ENCODE results near the gene RETREG1. TPM values are rescaled to one million over a fixed set of nuclear protein-coding genes. Genes with fewer than 3 reads are reported as not detected.
"Not testable (repeated sequence)": the region's sequence is repeated elsewhere in the genome, so short reads cannot be mapped to it uniquely, and the experiment has no call there.

Gene RETREG1
- total RNA-seq, 1 donor from 2014 or later, result 5.9 TPM

GRCh38 chr5:16487456-16487855 is 129.3 kb downstream of the RETREG1 start:
- no peak for DNase-seq (ENCODE audit: low spot score)

GRCh38 chr5:16486711-16487111 is 130.1 kb downstream of the RETREG1 start:
- no peak for DNase-seq (ENCODE audit: low spot score)

DNA sequence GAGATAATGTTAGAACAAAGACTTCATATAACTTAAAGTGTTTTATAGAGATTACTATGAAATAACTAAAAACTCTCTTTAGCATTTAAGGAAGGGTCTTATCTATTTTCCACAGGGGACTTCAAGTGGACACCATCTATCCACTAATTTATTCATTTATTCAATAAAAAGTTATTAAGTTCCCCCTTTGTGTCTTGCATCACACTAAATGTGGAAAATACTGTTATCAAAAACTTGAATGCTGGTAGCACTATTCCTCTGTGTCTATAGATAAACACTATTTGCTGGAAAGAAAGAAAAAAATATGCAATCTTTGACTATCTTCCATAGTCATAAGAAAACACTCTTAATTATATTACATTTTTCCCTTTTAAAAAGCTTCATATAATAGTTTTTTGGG is 131.1 kb downstream of the RETREG1 start:
- DNase-seq (ENCODE audit: low spot score), result no peak

DNA sequence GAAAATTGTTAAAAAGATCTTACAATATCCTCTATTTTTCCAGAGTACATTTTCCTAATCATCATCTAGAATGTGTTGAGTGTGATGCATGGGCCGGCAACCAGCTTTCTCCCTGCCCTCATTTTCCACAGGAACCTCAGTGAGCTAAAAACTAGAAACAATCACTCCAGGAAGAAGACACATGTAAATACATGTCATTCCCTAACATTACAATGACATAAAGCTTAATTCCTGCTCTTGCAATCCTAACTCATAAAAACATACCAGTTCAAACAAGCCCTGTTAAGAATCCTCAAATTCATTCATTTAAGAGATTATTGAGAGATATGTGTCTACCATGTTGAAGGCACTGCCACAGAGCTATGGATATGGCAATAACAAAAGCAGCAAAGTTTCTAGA is 132.7 kb downstream of the RETREG1 start:
- DNase-seq (ENCODE audit: low spot score), result no peak

DNA sequence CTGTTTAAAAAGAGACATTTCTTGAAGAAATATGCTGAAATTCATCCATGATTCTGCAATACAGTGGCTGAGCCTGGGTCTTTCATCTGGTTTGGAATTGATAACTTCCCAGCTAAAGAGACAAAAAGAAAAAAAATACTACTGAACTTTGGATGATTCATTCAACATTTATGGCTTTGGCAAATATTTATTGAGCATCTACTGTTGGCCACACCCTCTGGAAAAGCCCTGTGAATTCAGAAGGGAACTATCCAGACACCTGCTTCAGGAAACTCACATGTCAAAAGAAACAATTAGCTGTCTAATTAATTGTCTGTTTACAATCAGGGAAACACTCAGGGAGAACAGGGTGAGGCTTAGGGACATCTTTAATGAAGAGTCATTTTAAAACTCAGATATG is 133.4 kb downstream of the RETREG1 start:
- no peak for DNase-seq (ENCODE audit: low spot score)

- no peak for DNase-seq (ENCODE audit: low spot score)
Observed at GRCh38 chr5:16482891-16483290, 133.9 kb downstream of the RETREG1 start.

DNA sequence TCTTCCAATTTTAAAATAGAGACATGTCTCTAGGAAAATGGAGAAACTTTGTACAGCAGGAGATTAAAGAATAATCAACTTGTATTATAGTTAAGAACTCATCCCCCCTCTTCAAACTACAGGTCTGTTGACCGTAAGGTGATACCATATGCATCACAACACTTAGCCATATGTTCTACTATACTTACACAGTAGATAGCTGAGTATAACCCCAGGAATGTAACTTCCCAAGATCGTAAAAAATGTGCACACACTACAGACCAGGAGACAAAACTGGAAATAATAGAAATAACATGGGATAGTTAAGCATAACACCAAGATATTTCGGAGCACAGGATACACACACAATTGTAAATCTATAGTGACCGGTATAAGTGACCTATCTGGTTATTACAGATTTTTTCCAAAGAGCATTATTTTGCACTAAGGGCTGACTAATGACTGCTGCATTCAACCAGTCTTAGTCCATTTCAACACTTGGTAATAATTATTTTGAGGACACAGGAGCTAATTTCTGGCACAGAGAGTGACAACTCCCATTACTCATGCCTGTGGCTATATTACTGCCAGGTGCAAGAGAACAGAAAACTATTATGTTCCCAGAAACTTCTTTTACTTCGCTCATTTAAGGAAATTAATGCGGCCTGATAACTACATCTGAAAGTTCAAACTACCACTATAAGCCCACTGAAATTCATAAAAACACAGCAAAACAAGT is 135.8 kb downstream of the RETREG1 start:
- no peak for DNase-seq (ENCODE audit: low spot score)

GRCh38 chr5:16480144-16480543 is 136.7 kb downstream of the RETREG1 start:
- no peak for DNase-seq (ENCODE audit: low spot score)

DNA sequence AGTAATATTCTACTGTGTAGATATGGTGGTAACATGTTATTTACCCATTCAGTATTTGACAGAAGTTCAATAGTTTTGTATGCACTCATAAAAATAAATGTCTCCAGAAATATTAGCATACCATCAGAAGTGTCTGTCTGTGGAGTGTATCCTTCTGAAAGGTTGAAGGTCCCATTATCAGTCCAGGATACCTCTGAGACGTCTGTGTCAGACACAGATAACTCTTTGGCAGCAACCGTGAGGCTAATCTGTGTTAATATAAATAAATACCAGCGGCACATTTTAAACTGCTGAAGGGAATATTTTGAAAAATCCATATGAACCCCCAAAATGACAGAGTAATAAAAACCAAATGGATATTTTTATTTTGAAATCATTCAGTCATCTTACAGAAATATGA is 139.3 kb downstream of the RETREG1 start:
- no peak for DNase-seq (ENCODE audit: low spot score)

DNA sequence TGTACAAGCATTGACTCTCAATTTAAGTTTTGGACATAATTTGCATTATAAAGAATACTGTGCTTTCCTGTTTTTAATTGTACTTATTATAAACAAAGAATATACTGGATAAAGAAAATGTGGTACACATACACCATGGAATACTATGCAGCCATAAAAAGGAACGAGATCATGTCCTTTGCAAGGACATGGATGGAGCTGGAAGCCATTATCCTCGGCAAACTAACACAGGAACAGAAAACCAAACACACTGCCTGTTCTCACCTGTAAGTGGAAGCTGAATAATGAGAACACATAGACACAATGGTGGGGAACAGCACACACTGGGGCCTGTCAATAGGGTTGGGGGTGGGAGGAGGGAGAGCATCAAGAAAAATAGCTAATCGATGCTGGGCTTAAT is 140.4 kb downstream of the RETREG1 start:
- not testable (repeated sequence) for DNase-seq (ENCODE audit: low spot score)

- no peak for DNase-seq (ENCODE audit: low spot score)
Observed at GRCh38 chr5:16471387-16471786, 145.4 kb downstream of the RETREG1 start.

- no peak for DNase-seq (ENCODE audit: low spot score)
Observed at GRCh38 chr5:16467363-16468219, 149.2 kb downstream of the RETREG1 start.

GRCh38 chr5:16465544-16466432 is 151.0 kb downstream of the RETREG1 start, which contains the start of gene ZNF622:
TSS of gene ZNF622 (minus strand) at chr5:16465800. CDS start at chr5:16465665, 135 bp downstream.
- DNase-seq (ENCODE audit: low spot score), result peak; percentile 93

DNA sequence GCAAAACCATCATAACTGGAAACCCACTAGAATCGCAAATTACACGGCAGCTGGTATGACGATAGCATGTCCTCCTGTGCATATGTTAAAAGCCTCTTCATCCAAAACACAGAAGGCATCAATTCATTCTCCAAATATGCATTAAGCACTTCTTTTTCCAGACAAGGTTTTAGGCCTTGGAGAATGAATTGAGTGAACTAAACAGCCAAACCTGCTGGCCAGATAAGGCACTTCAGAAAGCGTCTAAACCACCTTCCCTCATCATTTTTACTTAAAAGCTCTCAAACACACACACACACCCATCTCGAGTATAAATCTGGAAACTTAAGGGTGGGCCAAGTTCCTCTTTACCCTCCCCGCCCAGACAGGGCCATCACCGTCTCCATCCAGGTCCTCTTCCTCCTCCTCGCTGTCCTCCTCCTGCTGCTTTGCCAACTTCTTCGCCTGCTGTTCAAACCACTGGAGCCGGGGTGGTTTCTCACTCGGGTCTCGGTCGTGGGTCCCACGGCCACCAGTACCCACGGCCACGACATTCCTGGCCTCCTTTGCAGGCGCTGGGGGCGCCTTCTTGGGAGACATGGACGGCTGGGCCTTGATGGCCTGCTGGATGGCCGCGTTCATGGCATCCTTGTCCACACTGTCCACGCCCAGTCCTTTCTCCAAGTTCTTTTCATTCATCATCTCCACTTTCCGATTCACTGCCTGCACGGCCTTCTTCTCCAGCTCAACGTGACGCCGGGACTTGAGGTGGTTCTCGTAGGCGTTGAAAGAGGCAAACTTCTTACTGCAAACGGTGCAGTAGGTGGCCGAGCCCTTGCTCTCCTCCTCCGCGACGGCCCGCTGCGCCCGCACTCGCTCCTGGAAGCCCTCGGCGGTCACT is 151.9 kb downstream of the RETREG1 start:
- DNase-seq (ENCODE audit: low spot score), result no peak

- DNase-seq (ENCODE audit: low spot score), result no peak
Observed at GRCh38 chr5:16464231-16464630, 152.6 kb downstream of the RETREG1 start.

DNA sequence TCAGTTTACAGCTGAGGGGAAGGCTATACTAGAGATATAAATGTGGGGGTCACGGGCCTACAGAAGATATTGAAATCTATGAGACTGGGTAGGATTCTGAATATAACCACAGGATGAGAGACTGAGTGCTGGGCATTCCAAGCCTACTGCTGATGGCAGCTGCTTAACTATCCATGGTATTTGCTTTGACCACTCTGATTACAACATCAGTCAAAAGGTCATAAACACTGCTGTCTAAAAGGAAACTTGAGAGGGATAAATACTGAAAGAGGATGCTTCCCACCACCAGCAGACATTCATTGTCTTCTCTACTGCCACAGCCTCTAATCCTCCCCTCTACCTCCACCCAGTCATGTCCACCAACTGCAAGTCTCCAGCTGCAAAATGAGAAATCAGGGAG is 155.0 kb downstream of the RETREG1 start:
- no peak for DNase-seq (ENCODE audit: low spot score)

- no peak for DNase-seq (ENCODE audit: low spot score)
Observed at GRCh38 chr5:16461026-16461425, 155.8 kb downstream of the RETREG1 start.

DNA sequence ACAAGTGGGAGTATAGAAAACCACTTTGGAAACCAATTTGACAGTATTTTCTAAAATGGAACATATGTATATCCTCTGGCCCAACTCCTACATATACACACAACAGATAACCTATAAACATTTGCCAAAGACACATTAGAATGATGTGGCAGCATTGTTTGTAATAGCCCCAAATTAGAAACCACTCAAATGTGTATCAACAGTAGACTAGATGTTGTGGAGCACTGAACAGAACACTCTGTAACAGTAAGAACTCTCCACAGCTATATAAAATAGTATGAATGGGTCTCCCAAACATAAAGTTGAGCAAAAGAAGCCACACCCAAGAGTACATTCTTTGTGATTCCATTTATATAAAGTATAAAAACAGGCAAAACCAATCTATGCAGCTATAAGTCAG is 157.3 kb downstream of the RETREG1 start:
- no peak for DNase-seq (ENCODE audit: low spot score)

GRCh38 chr5:16457853-16458252 is 158.9 kb downstream of the RETREG1 start:
- no peak for DNase-seq (ENCODE audit: low spot score)

DNA sequence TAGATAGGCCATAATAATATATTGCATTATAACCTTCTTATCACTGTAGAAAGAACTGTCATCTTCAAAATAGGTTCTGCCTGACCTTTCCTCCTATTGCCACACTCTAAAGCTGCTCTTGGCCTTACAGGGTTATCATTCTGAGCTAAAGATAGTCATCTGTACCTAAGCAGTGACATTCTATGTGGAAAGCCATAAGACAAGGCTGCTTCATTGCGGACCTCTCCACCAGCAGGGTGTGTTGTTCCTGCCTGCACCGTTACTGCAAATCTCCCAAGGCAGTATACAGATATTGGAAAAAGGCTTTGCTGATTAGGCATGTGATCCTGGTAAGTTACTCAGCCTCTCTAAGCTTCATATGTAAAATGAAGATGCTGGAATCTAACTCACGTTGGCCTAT is 159.3 kb downstream of the RETREG1 start:
- no peak for DNase-seq (ENCODE audit: low spot score)
